K562 (cell line): ENCODE data around the gene GPR26.

Experiments used
- ATF3 ChIP-seq, 2 experiments: fragments of 450-650 bp in 1 of 2; sonication (generic) in 1 of 2; formaldehyde crosslinking in 1 of 2; IDR thresholded peaks in 1 of 2; conservative IDR thresholded peaks in 1 of 2; 2 replicates each; pipeline versions ENCODE4 v1.6.1 to v1.8.1; 2016 to 2023; ENCODE audit warnings: mild to moderate bottlenecking in 2 of 2, moderate library complexity in 2 of 2, inconsistent platforms in 1 of 2, missing genetic modification reagents in 1 of 2
- CTCF ChIP-seq, 3 experiments: IDR thresholded peaks in 2 of 3; conservative IDR thresholded peaks in 1 of 3; 2 replicates each; pipeline ENCODE4 v1.5.1; 2011 to 2012; ENCODE audit warnings: low read length in 3 of 3, mild to moderate bottlenecking in 3 of 3, control low read depth in 2 of 3, improper control_type of control experiment in 1 of 3, inconsistent platforms in 1 of 3, low read depth in 1 of 3, mixed read lengths in 1 of 3, moderate library complexity in 1 of 3; ENCODE audit not compliant: insufficient read depth in 2 of 3
- NR2C1 ChIP-seq, 2 experiments: fragments of 450-650 bp; IDR thresholded peaks; 2 replicates each; pipeline ENCODE4 v1.6.1; 2017; ENCODE audit warnings: mild to moderate bottlenecking in 2 of 2, antibody characterized with exemption in 1 of 2, inconsistent platforms in 1 of 2, missing compliant biosample characterization in 1 of 2, missing genetic modification characterization in 1 of 2
- TF ChIP-seq, protein P1 (sequence below): sonication (generic); formaldehyde crosslinking; IDR thresholded peaks from 2 replicates; pipeline ENCODE4 v1.9.0; 2022; ENCODE audit warnings: mild to moderate bottlenecking, missing genetic modification reagents

GRCh38 chr10:123645615-123646014 lies 20.5 kb upstream of the GPR26 start:
- TF ChIP-seq, protein P1, sequence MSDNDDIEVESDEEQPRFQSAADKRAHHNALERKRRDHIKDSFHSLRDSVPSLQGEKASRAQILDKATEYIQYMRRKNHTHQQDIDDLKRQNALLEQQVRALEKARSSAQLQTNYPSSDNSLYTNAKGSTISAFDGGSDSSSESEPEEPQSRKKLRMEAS (CRISPR knock-in tag), result no peak
- no peak for TF ChIP-seq NR2C1 (IDR thresholded peaks at IDR 0.05)
- TF ChIP-seq NR2C1 (tag; IDR thresholded peaks at IDR 0.05), result no peak
- no peak for TF ChIP-seq CTCF (IDR thresholded peaks at IDR 0.05 in 2 of 3, conservative IDR thresholded peaks at IDR 0.05 in 1 of 3; ENCODE audit: insufficient read depth in 2 of 3, low read depth in 1 of 3, low read length in 3 of 3)
- TF ChIP-seq ATF3 (IDR thresholded peaks at IDR 0.05), result no peak
- no peak for TF ChIP-seq ATF3 (CRISPR knock-in tag; conservative IDR thresholded peaks at IDR 0.05)
